GM19043 (cell line): ENCODE measurements around the gene WDR38.
"Not testable (repeated sequence)": the region's sequence is repeated elsewhere in the genome, so short reads cannot be mapped to it uniquely, and the experiment has no call there.

Source experiments
- ATAC-seq: cut with Tn5 transposase; IDR thresholded peaks from one replicate; pipeline ENCODE4 v1.9.1; 2021; ENCODE audit warnings: low read depth; ENCODE audit not compliant: unreplicated experiment

The WDR38 gene

DNA sequence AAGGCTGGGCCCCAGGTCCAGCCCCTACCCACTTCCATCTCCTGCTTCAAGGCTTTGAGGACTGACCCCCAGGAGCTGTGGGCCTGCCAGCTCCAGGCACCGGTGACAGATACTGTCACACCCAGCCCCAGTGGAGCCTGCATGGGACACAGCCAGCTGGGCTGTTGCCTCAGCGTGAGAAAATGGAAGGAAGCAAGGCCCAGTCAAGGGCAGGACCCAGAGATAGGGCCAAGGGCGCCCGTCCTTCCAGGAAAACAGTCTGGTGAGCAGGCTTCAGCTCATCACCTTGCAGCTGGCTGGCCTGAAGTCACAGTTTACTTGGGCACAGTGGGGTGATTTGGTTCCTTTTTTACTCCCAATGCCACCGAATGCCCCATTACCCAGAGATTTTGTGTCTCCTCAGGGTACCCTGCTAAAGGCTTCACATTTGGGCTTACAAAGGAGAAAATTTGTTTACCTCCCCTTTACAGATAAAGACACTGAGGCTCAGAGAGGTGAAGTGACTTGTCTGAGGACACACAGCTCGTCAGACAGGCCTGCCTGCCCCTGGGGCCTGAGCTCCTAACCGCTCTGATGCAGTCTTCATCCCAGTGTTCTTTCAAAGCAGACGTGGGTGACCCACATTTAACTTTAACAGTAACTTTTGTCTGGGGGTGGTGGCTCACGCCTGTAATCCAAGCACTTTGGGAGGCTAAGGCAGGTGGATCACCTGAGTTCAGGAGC is 21.5 kb upstream of the WDR38 start:
- ATAC-seq, result no peak

DNA sequence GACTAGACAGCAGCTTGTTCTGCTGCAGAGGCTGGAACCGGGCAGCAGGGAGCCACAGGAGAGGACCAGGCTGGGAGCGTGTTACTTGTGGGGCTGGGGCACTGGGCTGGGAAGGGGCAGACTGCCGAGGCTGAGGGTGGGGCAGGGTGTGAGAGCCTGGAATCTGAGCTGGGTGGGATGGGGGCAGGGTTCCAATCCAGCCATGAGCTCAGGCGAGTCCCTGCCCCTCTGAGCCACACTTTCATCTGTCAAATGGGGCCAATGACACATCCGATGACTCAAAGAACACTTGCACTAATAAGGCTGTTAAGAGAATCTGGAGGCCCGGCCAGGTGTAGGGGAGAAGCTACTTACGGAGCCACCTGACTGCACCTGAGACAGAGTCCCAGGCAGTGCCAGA is 18.7 kb upstream of the WDR38 start:
- ATAC-seq, result no peak

DNA sequence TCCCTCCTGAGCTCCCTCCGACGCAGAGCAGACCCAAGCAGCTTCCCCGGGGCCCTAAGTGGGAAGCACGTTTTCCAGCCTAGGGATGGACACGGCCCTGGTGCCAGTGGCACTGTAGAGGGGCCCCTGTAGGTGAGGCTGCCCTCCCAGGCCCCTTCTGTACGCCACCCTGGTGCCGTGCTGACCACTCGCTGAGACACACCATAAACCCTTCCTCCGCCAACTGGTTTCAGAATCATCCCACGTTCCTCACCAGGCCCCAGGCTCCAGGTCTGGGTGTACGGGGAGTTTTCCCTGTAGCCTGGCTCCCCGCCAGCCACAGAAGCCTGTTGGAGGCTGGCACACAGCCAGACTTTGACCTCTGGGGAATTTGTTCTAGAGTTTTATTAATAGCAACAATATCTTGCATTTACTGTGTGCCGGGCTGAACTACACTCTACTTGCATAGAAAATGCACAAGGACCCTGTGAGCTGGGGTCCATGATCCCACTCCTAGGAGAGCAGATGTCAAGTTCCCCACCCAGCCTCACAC is 18.2 kb upstream of the WDR38 start:
- ATAC-seq, result no peak

DNA sequence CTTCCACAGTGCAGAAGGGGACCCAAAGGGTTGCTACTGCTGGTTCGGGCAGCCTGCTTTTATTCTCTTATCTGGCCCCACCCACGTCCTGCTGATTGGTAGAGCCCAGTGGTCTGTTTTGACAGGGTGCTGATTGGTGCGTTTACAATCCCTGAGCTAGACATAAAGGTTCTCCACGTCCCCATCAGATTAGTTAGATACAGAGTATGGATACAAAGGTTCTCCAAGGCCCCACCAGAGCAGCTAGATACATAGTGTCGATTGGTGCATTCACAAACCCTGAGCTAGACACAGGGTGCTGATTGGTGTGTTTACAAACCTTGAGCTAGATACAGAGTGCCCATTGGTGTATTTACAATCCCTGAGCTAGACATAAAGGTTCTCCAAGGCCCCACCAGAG is 15.1 kb upstream of the WDR38 start:
- ATAC-seq, result not testable (repeated sequence)

DNA sequence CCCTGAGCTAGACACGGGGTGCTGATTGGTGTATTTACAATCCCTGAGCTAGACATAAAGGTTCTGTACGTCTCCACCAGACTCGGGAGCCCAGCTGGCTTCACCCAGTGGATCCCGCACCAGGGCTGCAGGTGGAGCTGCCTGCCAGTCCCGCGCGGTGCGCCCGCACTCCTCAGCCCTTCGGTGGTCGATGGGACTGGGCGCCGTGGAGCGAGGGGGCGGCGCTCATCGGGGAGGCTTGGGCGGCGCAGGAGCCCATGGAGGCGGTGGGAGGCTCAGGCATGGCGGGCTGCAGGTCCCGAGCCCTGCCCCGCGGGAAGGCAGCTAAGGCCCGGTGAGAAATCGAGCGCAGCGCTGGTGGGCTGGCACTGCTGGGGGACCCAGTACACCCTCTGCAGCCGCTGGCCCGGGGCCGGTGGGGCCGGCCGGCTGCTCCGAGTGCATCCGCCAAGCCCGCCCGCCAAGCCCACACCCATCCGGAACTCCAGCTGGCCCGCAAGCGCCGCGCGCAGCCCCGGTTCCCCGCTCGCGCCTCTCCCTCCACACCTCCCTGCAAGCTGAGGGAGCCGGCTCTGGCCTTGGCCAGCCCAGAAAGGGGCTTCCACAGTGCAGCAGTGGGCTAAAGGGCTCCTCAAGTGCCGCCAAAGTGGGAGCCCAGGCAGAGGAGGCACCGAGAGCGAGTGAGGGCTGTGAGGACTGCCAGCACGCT is 14.5 kb upstream of the WDR38 start:
- ATAC-seq, result not testable (repeated sequence)

DNA sequence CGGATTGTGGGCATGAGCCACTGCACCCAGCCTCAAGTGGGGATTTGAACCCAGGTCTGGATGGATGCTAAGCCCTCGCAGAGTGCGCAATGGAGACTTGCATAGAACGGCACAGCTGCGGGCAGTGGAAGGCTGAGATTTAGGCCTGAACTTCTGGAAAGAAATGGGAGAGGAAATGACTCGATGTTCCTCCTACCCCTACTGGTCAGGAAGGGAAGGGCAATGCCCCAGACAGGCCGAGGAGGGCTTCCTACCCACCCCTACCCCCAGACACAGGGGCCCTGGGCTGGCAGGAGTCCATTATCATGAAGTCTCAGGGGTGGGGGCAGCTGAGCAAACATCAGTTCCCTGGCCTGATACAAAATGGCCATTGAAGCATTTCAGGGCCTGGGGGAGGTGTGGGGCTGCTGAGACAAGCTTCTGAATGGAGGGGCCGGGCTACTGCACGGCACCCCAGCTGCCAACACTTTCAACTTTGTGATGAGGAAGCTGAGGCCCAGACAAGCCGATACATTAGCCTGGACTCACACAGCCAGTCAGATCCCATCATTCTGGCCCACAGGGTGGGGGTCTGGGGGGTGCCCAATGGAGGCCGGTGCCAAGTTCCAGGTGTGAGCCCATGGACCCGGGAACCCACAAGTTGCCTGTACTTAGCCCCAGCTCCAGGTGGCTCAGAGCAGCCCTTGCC is 13.5 kb upstream of the WDR38 start:
- ATAC-seq, result no peak

DNA sequence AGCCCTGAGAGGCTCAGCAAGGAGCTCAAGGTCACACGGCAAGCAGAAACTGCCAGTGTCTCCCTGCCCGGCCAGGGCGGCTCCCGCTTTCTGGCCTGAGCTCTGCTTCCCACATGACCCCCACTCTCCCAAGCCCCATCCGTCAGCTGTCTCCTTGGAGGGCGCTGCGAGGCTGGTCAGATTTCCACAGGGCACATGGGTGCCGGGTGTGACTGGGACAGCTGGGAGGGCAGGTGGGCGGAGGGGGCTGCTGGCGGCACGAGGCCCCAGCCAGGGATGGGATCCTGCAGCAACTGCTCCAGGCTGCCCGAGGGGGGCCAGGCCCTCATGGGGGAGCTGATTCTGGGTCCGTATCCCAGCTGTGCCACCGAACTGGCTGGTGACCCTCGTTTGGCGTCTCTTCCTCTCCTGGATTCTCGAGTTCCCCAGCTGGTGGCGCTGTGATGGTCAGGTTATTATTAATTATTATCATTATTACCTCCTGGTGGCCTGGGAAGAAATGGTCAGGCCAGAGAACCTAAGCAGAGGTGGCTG is 12.9 kb upstream of the WDR38 start:
- ATAC-seq, result no peak

DNA sequence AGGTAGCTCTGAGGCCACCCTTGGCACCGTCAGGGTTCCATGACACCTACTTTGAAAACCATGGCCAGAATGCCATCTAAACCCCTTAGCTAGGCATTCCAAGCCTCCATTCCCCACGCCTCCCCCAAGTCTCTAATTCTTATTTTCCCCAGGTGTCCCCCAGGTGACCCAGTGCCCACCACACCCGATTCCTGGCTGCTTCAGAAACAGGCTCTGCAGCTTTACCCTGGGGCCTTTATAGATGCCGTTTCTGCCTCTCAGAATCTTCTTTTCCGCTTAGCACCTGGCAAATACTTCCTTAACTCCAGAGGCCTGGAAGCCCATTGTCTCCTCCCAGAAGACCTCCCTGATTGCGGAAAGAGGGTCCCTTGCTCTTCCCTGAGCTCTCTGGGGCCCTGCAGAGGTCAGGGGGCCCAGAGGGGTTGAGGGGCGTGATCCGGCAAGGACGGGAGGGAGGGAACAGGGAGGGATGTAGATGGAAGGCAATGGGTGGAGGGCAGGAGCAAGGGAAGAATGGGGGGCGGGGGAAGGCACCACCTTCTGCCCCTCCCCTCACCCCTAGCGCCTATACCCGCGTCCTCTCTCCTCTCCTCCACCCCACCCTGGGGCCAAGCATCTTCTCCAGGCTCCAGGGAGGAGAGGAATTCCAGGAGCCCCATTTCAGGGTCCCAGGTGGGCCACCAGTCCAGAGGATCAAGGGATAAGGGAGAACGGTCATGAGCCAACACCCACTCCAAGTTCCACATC is 12.0 kb upstream of the WDR38 start:
- ATAC-seq, result no peak

DNA sequence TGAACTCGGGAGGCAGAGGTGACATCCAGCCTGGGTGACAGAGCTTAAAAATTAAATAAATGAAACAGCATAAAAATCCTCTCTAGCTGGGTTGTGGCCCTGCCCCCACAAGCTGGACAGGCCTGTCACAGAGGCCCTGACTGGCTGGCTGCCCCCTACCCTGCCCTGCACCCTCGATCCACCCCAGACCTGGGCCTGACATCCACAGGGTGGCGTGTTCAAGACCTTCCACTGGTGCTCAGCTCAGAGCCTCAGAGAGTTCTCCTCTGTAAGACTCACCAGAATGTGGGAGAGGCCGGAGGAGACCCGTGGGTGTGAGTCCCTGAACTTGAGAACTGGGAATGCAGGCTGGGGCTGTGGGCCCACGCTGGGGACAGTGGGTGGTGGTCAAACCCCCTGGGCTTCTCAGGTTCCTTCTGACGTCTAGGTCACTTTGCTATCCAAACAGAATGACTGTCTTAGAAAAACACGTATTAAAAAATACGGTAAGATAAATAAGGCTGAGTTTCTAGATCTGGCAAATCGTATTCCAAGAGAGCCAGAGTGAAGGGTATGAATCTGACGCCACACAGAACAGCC is 9.7 kb upstream of the WDR38 start:
- ATAC-seq, result no peak

DNA sequence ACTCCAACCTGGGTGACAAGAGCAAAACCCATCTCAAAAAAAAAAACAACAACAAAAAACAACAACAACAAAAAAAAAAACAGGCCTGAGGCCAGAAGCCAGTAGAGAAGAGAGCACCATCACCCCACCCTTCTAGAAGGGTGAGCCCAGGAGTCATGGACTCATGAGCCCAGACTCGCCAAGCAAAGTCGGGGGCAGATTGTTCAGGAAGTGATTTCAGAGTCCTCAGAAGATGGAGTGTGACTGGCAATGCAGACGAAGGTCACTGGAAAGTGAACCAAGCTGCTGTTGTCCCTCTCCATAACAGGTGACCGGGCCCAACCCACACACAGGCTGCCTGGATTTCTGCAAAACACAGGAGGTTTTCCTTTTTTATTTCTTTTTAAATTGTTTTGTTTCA is 9.0 kb upstream of the WDR38 start:
- no peak for ATAC-seq

DNA sequence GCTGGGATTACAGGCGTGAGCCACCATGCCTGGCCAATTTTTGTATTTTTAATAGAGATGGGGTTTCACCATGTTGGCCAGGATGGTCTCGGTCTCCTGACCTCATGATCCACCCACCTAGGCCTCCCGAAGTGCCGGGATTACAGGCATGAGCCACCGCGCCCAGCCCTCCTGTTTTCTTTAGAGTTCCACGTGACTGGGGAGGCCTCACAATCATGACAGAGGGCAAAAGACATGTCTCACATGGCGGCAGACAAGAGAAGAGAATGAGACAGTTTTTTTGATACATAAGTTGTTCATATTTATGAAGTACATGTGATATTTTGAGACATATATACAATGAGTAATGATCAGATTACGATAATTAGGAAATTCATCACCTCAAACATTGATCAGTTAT is 6.8 kb upstream of the WDR38 start:
- not testable (repeated sequence) for ATAC-seq

DNA sequence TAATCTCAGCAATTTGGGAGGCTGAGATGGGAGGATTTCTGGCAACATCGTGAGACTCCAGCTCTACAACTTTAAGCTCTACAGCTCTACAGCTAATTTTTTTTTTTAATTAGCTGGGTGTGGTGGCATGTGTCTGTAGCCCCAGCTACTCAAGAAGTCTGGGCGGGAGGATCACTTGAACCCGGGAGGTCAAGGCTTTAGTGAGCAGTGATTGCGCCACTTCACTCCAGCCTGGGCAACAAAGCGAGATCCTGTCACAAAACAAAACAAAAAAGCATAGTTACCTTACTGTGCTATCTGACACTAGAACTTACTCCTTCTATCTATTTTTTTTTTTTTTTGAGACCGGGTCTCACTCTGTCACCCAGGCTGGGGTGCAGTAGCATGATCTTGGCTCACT is 6.3 kb upstream of the WDR38 start:
- ATAC-seq, result no peak

DNA sequence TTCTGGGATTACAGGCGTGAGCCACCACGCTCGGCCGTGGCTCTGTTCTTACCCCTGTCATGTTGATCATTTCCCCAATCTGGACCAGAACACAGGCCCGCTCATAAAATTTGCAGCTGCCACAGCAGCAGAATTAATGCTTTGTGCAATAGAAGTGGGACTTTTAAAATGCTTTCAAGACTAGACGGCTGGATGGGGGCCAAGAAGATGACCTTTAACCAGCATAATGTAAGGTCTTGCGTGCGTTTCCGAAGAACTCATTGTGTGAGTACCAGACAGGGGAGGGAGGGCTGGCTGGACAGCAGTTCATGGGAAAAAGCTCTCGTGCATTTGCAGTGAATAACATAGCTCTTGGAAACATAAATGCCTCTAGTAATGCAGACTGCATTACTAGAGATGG is 3.5 kb upstream of the WDR38 start:
- no peak for ATAC-seq

DNA sequence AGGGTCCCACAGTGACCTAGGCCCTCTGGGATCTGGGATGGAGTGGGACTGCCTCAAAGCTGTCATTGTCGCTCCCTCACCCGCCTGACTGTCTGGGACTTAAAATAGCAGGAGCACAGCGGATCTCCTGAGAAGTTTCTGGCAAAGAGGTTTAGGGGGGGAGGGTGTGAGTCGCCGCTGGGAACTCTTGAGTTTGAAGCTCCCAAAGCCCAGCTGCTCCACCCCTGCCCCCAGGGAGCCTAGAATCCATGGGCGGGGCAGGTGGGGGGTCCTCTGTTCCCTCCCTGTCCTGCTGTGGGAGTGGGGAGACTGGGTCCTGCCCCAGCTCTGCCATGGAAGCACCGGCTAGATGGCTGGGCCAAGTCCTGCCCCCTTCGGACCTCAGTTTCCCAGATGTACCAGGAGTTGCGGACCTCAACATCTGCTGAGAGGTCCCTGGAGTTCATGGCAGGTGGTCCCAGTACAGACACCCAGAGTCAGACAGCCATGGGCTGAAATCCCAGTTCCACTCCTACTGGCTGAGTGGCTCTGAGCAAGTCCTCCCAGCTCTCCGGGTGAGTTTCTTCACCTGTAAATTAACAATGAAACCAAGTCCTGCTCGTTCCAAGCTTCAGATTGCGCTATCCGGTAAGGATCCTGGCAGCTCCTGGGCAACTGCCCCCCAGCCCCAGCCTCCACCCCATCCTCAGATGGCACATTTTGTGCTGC is 985 bp upstream of the WDR38 start:
- no peak for ATAC-seq

DNA sequence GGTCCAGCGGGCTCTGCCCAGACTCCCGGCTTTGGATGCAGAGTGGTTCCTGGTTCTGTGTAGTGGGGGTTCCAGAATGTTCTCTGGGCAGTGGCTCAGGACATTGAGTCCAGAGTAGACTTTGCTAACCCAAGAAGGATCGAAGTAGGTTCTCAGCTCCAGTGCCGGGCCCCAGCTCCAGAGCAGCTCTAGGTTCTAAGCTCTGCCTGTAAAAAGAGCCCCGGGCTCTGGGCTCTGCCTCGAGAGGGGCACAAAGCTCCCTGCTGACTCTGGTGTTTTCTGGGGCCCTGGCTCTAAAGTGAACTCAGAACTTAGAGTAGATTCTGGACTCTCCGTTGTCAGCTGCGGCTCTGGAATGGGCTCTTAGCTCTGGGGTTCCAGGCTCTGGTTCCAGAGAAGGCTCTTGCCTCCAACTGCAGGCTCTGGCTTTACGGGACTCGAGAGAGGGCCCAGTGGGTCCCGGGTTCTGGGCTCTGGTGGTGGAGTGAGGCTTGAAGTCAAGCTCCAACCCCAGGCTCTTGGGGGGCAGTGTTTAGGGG is 414 bp downstream of the WDR38 start:
- ATAC-seq, result no peak

DNA sequence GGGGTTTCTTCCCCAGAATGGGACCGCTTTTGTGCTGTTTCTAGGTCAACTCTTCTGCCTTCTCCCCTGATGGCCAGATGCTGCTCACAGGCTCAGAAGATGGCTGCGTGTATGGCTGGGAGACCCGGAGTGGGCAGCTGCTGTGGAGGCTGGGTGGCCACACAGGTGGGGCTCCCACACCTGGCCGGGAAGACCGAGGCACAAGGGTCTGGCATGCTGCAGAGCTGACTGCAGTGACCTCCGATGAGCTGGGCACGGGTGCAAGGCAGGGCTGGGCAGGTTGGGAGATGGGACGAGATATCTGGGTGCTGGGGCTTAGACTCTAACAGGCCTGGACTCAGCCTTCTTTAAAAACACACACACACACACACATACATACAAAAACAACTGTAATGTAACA is 901 bp downstream of the WDR38 start:
- no peak for ATAC-seq

DNA sequence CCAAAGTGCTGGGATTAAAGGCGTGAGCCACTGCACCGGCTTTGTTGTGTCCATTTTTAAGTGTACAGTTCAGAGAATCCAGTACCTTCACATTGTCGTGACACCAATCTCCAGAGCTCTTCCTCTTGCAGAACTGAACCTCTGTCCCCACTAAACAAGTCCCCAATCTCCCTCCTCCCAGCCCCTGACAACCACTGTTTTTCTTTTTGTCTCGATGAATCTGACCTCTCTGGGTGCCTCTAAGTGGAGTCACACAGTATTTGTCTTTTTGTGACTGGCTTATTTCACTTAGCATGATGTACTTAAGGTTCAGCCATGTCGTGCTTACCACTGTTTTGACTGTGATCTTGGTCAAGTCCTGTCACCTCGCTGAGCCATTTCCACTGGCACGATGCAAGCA is 1.6 kb downstream of the WDR38 start:
- no peak for ATAC-seq

DNA sequence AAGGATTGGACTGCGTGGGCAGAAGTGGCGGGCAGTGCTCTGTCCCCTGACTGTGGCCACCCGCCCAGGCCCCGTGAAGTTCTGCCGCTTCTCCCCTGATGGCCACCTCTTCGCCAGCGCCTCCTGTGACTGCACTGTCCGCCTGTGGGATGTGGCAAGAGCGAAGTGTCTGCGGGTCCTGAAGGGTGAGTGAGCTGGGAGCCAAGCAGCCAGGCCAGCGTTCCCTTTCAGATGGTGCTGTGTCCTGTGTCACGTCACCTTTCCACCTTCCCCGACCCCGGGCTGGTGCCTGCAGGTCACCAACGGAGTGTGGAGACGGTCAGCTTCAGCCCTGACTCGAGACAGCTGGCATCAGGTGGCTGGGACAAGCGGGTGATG is 2.3 kb downstream of the WDR38 start:
- no peak for ATAC-seq

DNA sequence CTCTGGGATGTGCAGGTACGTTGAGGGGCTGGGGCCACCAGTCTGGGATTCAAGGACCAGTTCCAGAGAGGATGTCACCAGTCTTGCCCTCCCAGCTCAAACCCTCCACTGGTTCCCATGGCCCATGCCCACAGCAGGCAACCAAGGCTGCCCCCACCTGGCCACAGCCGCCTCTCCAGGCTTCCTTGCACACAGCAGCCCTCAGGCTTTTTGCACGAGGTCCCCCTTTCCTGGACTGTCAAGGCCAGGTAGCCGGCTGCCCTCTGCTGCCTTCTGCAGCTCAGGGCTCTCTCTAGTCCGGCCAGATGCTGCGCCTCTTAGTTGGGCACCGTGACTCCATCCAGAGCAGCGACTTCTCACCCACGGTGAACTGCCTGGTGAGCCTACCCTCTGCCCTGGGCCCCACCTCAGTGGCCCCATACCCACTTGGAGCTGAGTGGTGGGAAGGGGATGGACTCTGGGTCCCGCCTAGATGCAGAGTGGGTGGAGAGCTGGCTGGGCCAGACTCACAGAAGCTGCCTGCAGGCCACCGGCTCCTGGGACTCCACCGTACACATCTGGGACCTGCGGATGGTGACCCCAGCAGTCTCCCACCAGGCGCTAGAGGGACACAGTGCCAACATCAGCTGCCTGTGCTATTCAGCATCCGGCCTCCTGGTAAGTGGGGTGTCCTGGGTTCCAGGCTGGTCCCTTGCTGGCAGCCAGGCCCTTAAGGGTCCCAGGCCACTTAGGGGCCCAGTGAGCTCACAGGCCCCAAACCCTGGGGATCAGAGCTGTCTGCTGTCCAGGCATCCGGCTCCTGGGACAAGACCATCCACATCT is 2.9 kb downstream of the WDR38 start:
- ATAC-seq, result no peak
